HCT116 (cell line): ENCODE data around the gene SDC1. TPM values are rescaled to one million over a fixed set of nuclear protein-coding genes. Genes with fewer than 3 reads are reported as not detected.

Source experiments
- ATAC-seq: fragments of 200-7000 bp; cut with Tn5 transposase; 2 replicates; pipeline ENCODE4 v1.9.1; 2020; ENCODE audit warnings: mild to moderate bottlenecking, moderate library complexity
- BruUV-seq: library from RNA; stranded (reverse); fragments of 400-500 nt; replicated peaks from 2 replicates; lab custom pipeline; 2021; lab: Mats Ljungman, UMichigan
- CTCF ChIA-PET: fragments of 300-600 bp; sonication (Branson Sonifier 250); formaldehyde crosslinking; loops from one replicate; lab custom pipeline; 2021; ENCODE audit warnings: antibody characterized with exemption; lab: Charles Lee
- POLR2A ChIA-PET: fragments of 300-600, 350-600 bp; sonication (Branson Sonifier 250); formaldehyde crosslinking; loops from one replicate; lab custom pipeline; 2021; ENCODE audit warnings: antibody characterized with exemption; lab: Charles Lee
- RAD21 ChIA-PET, 2 experiments: fragments of 300-600 bp; sonication (Branson Sonifier 250); formaldehyde crosslinking; loops; one replicate each; lab custom pipeline; 2023; ENCODE audit warnings: low total read pairs in 2 of 2; ENCODE audit not compliant: uncharacterized antibody in 2 of 2, unreplicated experiment in 2 of 2, low non-redundant PET in 1 of 2; lab: Charles Lee
- DNase-seq: peaks from one replicate; pipeline ENCODE4 v3.0.0-alpha.2; 2010; ENCODE audit warnings: low read depth, low spot score
- H2AFZ ChIP-seq: fragments of 200-600 bp; shearing (Covaris generic), sonication (generic); 2 replicates; pipeline ENCODE4 v1.6.1; 2017; ENCODE audit warnings: low read depth, mixed run types, mixed read lengths, antibody characterized with exemption, low read length; ENCODE audit not compliant: poor library complexity, severe bottlenecking
- H3K27ac ChIP-seq: 2 replicates; pipeline ENCODE4 v1.5.1; 2012; ENCODE audit warnings: low read depth, low read length
- H3K27me3 ChIP-seq: fragments of 200-600 bp; sonication (generic); 2 replicates; pipeline ENCODE4 v1.6.1; 2016; ENCODE audit warnings: mixed run types, low read length, mixed read lengths; ENCODE audit not compliant: insufficient read depth
- H3K36me3 ChIP-seq, 2 experiments: fragments of 200-500 bp in 1 of 2; fragments of 200-600 bp in 1 of 2; sonication (Bioruptor generic) in 1 of 2; sonication (generic) in 1 of 2; 2 replicates each; pipeline versions ENCODE4 v1.5.1 to v1.6.1; 2014 to 2016; ENCODE audit warnings: low read length in 2 of 2, inconsistent platforms in 1 of 2, mixed read lengths in 1 of 2, mixed run types in 1 of 2; ENCODE audit not compliant: insufficient read depth in 2 of 2, control insufficient read depth in 1 of 2
- H3K4me1 ChIP-seq, 2 experiments: fragments of 200-600 bp in 1 of 2; sonication (generic) in 1 of 2; 2 replicates each; pipeline versions ENCODE4 v1.5.1 to v1.6.1; 2012 to 2017; ENCODE audit warnings: low read length in 2 of 2, inconsistent platforms in 1 of 2, mild to moderate bottlenecking in 1 of 2, mixed read lengths in 1 of 2, mixed run types in 1 of 2, moderate library complexity in 1 of 2; ENCODE audit not compliant: insufficient read depth in 2 of 2, control insufficient read depth in 1 of 2
- H3K4me2 ChIP-seq: fragments of 200-600 bp; sonication (generic); 2 replicates; pipeline ENCODE4 v1.6.1; 2017; ENCODE audit warnings: mixed run types, low read length, mixed read lengths
- H3K4me3 ChIP-seq, 2 experiments: fragments of 200-600 bp in 1 of 2; sonication (generic) in 1 of 2; replicated peaks in 1 of 2; 2 replicates each; pipeline ENCODE4 v1.5.1; 2011 to 2016; ENCODE audit warnings: low read length in 2 of 2, control low read depth in 1 of 2, low read depth in 1 of 2, mild to moderate bottlenecking in 1 of 2, mixed read lengths in 1 of 2, mixed run types in 1 of 2
- H3K79me2 ChIP-seq: fragments of 200-600 bp; sonication (generic); 2 replicates; pipeline ENCODE4 v1.6.1; 2017; ENCODE audit warnings: mild to moderate bottlenecking, mixed run types, low read length, moderate library complexity, mixed read lengths; ENCODE audit not compliant: insufficient read depth
- H3K9ac ChIP-seq: fragments of 200-600 bp; sonication (generic); 2 replicates; pipeline ENCODE4 v1.6.1; 2016; ENCODE audit warnings: low read length, mixed read lengths
- H3K9me2 ChIP-seq: fragments of 200-600 bp; sonication (generic), shearing (Covaris generic); 2 replicates; pipeline ENCODE4 v1.6.1; 2017; ENCODE audit warnings: mixed run types, mild to moderate bottlenecking, moderate library complexity; ENCODE audit not compliant: insufficient read depth
- H3K9me3 ChIP-seq, 2 experiments: fragments of 200-500 bp in 1 of 2; fragments of 200-600 bp in 1 of 2; sonication (Bioruptor generic) in 1 of 2; sonication (generic) in 1 of 2; 2 replicates each; pipeline ENCODE4 v1.6.1; 2014 to 2017; ENCODE audit warnings: low read length in 2 of 2, mixed read lengths in 2 of 2, inconsistent platforms in 1 of 2, low read depth in 1 of 2, mild to moderate bottlenecking in 1 of 2, mixed run types in 1 of 2, moderate library complexity in 1 of 2; ENCODE audit not compliant: control insufficient read depth in 1 of 2, insufficient read depth in 1 of 2
- H4K20me1 ChIP-seq: fragments of 200-600 bp; sonication (generic), shearing (Covaris generic); 2 replicates; pipeline ENCODE4 v1.6.1; 2017; ENCODE audit warnings: mixed run types, mild to moderate bottlenecking, moderate library complexity; ENCODE audit not compliant: insufficient read depth
- ATF3 ChIP-seq: IDR thresholded peaks from 2 replicates; pipeline ENCODE4 v1.6.1; 2012
- CEBPB ChIP-seq: IDR thresholded peaks from 2 replicates; pipeline ENCODE4 v1.6.1; 2012; ENCODE audit warnings: low read depth
- CTCF ChIP-seq, 3 experiments: fragments of 200-600 bp in 1 of 3; sonication (generic) in 1 of 3; IDR thresholded peaks in 2 of 3; conservative IDR thresholded peaks in 1 of 3; 2 replicates each; pipeline ENCODE4 v1.5.1; 2012 to 2017; ENCODE audit warnings: low read depth in 2 of 3, low read length in 2 of 3, antibody characterized with exemption in 1 of 3, borderline replicate concordance in 1 of 3, control low read depth in 1 of 3, mild to moderate bottlenecking in 1 of 3, mixed read lengths in 1 of 3, mixed run types in 1 of 3, moderate library complexity in 1 of 3; ENCODE audit not compliant: insufficient read depth in 1 of 3
- EGR1 ChIP-seq: IDR thresholded peaks from 2 replicates; pipeline ENCODE4 v1.6.1; 2012; ENCODE audit warnings: low read depth
- ELF1 ChIP-seq: IDR thresholded peaks from 2 replicates; pipeline ENCODE4 v1.6.1; 2012; ENCODE audit warnings: low read depth, borderline replicate concordance
- EZH2 ChIP-seq: fragments of 200-600 bp; sonication (generic); IDR thresholded peaks from 2 replicates; pipeline ENCODE4 v1.6.1; 2017; ENCODE audit warnings: antibody characterized with exemption, mixed run types
- FOSL1 ChIP-seq: IDR thresholded peaks from 2 replicates; pipeline ENCODE4 v1.6.1; 2012; ENCODE audit warnings: low read depth
- JUND ChIP-seq: IDR thresholded peaks from 2 replicates; pipeline ENCODE4 v1.6.1; 2012
- MAX ChIP-seq: IDR thresholded peaks from 2 replicates; pipeline ENCODE4 v1.6.1; 2012
- RAD21 ChIP-seq: IDR thresholded peaks from 2 replicates; pipeline ENCODE4 v1.6.1; 2012; ENCODE audit warnings: low read depth, mild to moderate bottlenecking
- REST ChIP-seq: IDR thresholded peaks from 2 replicates; pipeline ENCODE4 v1.6.1; 2012; ENCODE audit warnings: low read depth
- SIN3A ChIP-seq: IDR thresholded peaks from 2 replicates; pipeline ENCODE4 v1.6.1; 2012; ENCODE audit warnings: low read depth
- SP1 ChIP-seq: IDR thresholded peaks from 2 replicates; pipeline ENCODE4 v1.6.1; 2012; ENCODE audit warnings: low read depth
- SRF ChIP-seq: IDR thresholded peaks from 2 replicates; pipeline ENCODE4 v1.6.1; 2012; ENCODE audit warnings: low read depth
- TCF7L2 ChIP-seq: IDR thresholded peaks from 2 replicates; pipeline ENCODE4 v1.7.0; 2011; ENCODE audit warnings: borderline replicate concordance, inconsistent platforms; ENCODE audit not compliant: insufficient read depth, insufficient read length; ENCODE audit errors: extremely low read depth
- YY1 ChIP-seq: IDR thresholded peaks from 2 replicates; pipeline ENCODE4 v1.6.1; 2011; ENCODE audit warnings: low read length, low read depth, moderate library complexity, mild to moderate bottlenecking; ENCODE audit not compliant: insufficient replicate concordance; ENCODE audit errors: extremely low read depth
- ZBTB33 ChIP-seq: IDR thresholded peaks from 2 replicates; pipeline ENCODE4 v1.6.1; 2011; ENCODE audit warnings: mild to moderate bottlenecking, low read length, moderate library complexity; ENCODE audit not compliant: insufficient replicate concordance; ENCODE audit errors: extremely low read depth
- ZNF274 ChIP-seq: fragments of 200-500 bp; sonication (Bioruptor generic); IDR thresholded peaks from 2 replicates; pipeline ENCODE4 v1.6.1; 2014; ENCODE audit warnings: mild to moderate bottlenecking, low read depth, low read length, inconsistent platforms
- intact Hi-C: fragments of 100-400 bp; cut with micrococcal nuclease; formaldehyde crosslinking; loops from 2 replicates; pipeline ENCODE4 v1.10.0; 2022
- total RNA-seq: library from RNA; stranded (reverse); gene quantifications from one replicate; pipeline ENCODE4 v1.2.1, GENCODE V29; 2021; ENCODE audit not compliant: unreplicated experiment

The SDC1 gene
- total RNA-seq, 1 experiment from 2014 or later: 32.0 TPM

GRCh38 chr2:20264629-20265028 is 39.7 kb upstream of the SDC1 start:
- Histone ChIP-seq H3K27ac (no peak overlapping the region), H3K9ac (no peak overlapping the region), H4K20me1 (no peaks in the 10 kb centered on the region; the same call in none of the 2 replicates), H3K4me3 (no peak overlapping the region), H3K27me3 (no peaks in the 10 kb centered on the region), H2AFZ (no peak overlapping the region), H3K9me3 (no peaks in the 10 kb centered on the region), H3K4me1 (no peaks in the 10 kb centered on the region), H3K79me2 (peaks cover 56% of the 10 kb centered on the region), H3K4me2 (no peak overlapping the region), H3K36me3 (peaks cover 16 to 22% of the 10 kb centered on the region in 2 experiments), H3K9me2 (no peaks in the 10 kb centered on the region)
- RAD21 ChIA-PET: no interaction called here
- CTCF ChIA-PET: no interaction called here
- intact Hi-C loops: no loop called here
- POLR2A ChIA-PET: no interaction called here
- ATAC-seq (no peak), DNase-seq (no peak)
- BruUV-seq: no TSS peak
- TF ChIP-seq YY1 (no peak), ATF3 (no peak), TCF7L2 (no peak), ZNF274 (no peak), SP1 (no peak), JUND (no peak), CEBPB (no peak), ELF1 (no peak), EZH2 (no peak), CTCF (IDR thresholded peaks at IDR 0.05 in 2 of 3, conservative IDR thresholded peaks at IDR 0.05 in 1 of 3; ENCODE audit: borderline replicate concordance in 1 of 3, insufficient read depth in 1 of 3, low read depth in 2 of 3, low read length in 2 of 3) (no peak), EGR1 (no peak), SRF (no peak), MAX (no peak), ZBTB33 (no peak), RAD21 (no peak), SIN3A (no peak), REST (no peak), FOSL1 (no peak)
